GM18526 (cell line): ENCODE results near the gene PLCB1.

ENCODE experiments used
- POLR2A ChIP-seq: IDR thresholded peaks from 3 replicates; pipeline ENCODE4 v1.6.1; 2011; ENCODE audit not compliant: insufficient read length; ENCODE audit errors: extremely low read depth

PLCB1 gene

DNA sequence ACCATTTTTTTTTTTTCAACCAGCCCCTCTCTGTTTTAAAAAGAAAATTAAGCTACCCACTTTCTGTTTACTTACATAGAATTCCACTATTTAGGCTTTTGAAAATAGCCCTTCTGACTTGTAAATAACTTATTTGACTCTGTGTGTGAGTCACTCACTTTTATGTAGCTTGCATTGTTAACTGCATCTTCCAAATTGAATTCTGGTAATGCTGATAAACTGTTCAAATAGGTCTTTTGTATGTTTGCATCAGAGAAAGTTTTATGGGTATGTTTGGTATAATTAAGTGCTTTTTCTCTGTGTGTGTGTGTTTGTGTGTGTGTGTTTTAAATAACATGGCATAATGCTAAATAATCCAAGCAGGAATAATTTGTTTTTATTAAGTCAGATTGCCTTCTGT is 360.1 kb downstream of the PLCB1 start:
- no peak for TF ChIP-seq POLR2A

DNA sequence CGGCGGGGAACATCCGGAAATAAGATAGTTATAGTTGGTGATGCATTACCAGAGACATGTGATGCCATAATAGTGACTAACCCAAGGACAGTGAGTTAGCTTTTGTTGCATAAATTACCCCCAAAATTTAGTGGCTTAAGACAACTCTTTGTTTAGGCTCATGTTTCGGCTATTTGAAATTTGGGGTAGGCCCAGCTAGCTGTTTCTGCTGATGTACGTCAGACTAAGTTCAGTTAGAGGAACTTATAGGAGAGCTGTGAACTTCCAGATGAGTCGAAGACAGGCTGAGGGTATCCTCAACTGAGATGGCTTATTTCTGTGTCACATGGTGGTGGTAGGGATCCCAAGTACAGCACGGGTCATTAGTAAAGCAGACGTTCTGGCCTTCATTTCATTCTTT is 366.5 kb downstream of the PLCB1 start:
- TF ChIP-seq POLR2A: no peak

DNA sequence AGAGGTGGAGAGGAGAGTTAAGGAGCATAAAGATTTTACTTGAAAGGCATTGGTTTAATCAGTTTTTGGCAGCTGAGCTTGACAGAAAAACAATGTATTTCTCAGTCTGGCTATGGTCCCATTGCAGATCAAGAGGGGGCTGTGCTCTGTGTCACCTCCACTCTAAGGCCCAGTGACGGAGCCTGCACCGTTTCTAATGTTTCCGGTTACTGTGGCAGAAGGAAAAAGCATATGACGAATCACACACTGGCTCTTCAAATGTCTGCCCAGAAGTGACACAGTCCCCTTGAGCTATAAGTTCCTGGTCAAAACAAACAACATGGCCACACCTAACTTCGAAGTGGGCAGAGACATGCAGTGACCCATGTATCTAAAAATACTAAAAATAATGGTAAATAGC is 372.0 kb downstream of the PLCB1 start:
- TF ChIP-seq POLR2A: no peak

DNA sequence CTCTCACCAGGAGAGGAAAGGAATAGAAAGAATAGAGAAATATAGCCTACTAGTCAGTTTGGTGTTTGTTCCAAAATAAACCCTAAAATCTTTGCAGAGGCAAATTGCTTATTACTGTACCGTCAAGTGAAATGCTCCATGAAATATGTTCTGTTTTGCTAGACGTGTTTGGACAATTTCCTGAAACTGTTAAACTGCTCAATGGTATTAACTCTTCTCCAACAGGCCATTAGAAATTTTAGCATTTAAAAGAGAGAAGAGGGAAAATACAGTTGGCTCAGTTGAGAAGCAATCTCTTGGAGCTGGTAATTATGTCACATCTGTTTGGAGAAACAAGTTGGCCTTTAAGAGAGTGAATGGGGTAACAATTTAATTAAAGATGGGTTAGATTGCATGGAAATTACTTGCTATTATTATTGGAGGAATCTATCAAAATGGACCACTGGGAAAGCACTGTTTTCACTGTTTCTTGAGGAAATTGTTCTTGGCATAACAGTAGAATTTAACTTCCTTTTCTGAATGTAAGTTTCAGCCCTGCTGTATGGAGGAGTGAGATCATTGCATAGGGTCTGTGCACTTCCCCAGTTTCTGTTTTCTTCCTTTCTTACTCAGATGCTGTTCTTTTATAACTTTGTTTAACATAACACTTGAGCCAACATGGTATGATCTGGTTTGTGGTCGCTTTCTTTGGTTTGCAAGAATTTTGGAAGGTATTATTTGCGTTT is 373.6 kb downstream of the PLCB1 start:
- no peak for TF ChIP-seq POLR2A

DNA sequence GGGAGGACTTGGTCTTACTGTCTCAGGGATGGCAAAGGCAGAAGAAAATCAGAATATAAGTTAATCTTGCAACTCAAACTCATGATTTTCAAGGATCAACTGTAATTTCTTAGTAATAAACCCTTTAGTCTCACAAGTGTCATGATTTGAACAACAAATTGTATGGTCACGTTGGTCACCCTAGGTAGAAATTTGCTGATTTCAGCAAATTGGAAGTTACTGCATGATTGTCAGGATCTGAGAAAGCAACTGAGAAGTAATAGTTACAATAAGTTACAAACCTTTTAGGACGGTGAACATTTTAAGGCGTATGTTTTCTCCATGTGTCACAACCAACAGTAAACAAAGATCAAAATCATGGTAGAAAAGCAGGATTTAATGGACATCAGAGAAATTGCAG is 375.2 kb downstream of the PLCB1 start:
- TF ChIP-seq POLR2A: no peak

DNA sequence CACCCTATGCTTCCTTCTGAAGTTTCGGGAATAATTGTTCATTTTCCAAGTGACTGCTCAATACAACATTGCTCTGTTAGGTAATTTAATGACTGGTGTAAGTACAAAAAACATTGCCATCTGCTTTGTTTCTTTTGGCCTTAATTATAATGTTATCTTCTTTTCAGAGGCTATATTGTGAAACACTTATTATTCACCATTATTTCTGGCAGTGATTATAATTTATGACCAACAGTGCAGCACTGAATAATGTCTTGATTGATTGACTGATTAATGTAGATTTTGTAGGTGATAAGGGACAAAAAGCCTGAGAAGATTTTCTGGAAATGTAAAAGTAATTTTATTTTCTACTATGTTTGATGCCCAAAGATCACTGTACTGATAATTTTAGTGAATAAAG is 377.7 kb downstream of the PLCB1 start:
- no peak for TF ChIP-seq POLR2A

DNA sequence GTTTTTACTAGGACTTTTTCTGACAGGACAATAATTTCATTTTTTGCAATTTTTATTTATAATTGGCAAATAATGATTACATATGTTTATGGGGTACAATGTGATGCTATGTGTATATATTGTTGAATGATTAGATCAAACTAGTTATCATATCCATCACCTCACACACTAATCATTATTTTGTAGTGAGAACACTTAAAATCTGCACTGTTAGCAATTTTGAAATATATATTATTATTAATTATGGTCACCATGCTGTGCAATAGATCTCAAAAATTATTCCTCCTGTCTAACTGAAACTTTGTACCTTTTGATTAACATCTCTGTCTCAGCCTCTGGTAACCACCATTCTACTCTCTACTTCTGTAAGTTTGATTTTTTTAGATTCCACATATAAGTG is 378.7 kb downstream of the PLCB1 start:
- no peak for TF ChIP-seq POLR2A

DNA sequence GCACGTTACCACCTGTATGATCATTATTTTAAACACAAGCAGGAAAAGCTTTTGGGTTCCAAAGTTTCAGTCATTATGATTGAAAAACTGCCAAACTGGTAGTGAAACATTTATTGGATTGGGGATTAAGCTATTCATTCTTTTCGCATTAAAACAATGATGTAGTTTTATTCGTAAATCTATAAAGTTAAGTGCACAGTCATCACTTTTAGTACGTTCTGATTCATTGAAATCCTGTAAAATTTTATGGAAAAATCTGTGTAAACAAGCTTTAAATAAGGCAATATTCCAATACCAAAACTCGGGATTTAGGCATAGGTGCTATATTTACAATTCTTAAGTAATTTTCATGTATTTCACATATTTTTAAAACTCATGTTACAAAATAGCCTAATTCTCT is 379.9 kb downstream of the PLCB1 start:
- TF ChIP-seq POLR2A: no peak

DNA sequence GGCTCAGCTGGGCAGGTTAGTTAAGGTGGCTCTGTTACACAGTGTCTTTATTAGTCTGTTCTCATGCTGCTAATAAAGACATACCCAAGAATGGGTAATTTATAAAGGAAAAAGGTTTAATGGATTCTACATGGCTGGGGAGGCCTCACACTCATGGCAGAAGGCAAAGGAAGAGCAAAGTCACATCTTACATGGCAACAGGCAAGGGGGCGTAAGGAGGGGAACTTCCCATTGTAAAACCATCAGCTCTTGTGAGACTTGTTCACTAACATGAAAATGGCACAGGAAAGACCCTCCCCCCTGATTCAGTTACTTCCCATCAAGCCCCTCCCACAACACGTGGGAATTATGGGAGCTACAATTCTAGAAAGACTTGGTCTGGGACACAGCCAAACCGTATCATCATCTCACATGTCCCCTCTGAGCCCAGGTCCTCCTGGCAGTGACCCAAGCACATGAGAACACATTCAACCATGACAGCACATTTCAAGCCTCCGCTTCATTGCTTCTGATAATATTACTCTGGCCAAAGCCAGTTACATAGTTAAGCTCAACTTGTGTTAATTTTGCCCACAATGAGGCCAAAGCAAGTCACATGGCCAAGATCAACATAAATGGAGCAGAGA is 383.9 kb downstream of the PLCB1 start:
- no peak for TF ChIP-seq POLR2A

DNA sequence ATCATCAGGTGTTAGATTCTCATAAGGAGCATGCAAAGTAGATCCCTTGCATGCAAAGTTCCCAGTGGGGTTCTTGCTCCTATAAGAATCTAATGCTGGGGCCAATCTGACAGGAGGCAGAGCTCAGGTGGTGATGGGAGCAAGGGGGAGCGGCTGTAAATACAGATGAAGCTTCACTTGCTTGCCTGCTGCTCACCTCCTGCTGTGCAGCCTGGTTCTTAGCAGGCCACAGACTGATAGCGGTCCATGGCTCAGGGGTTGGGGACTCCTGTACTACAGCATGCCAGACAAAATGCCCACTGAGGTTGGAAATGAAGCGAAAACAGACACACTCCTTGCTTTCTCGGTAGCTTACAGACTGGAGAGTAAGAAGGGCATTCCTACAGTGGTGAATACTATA is 386.8 kb downstream of the PLCB1 start:
- no peak for TF ChIP-seq POLR2A

DNA sequence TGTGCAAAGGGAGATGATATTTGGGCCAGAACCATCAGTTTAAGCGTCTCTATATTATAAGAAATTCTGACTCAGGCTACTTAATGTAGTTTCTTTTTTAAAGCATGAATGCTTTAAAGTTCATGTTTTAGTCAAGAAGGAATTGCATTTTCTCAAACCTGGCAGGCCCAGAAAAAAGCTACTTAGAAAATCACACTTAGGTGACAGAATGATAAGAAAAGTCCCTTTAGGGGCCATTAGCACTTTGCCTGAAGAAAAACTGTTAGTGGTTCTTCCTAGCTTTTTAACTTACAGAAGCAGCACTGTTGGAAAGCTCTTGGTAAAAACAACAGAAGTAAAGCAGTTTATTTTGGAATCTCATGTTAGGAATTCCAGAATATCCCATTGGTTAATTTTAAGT is 387.8 kb downstream of the PLCB1 start:
- TF ChIP-seq POLR2A: no peak

DNA sequence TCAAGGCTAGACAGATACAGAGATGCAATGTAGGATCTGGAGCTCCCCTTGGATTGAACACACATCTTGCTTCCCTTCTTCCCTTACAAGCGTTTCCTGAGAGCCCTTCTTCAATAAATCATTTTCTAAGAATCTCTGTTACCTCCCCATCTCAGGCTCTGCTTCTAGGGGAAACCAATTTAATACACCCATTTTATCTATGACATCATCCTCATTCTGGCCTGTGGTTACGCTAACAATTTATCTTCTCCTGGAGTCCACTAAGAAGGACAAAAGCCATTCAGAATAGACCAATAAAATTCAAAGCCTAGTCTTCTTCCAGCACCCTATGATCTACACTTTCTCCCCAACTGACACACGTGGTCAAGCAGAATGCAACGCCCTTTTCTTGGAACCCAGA is 390.1 kb downstream of the PLCB1 start:
- TF ChIP-seq POLR2A: no peak

DNA sequence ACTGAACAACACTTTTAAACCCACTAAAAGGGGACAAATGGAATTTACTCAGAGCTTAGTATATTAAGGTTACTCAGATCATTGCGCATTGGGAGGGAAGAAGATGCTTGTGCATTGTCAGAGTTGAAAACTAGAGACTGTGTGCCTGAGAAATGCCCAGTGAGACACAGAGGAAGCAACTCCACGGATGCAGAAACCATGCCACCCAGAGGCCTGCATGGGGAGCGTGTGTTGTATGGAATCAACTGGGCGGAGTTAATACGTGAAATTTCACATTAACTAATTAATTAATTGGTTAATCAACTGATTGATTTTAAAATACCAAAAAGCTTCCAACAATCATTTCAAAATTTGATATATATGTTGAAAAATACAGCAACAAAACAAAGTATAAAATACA is 391.6 kb downstream of the PLCB1 start:
- no peak for TF ChIP-seq POLR2A

DNA sequence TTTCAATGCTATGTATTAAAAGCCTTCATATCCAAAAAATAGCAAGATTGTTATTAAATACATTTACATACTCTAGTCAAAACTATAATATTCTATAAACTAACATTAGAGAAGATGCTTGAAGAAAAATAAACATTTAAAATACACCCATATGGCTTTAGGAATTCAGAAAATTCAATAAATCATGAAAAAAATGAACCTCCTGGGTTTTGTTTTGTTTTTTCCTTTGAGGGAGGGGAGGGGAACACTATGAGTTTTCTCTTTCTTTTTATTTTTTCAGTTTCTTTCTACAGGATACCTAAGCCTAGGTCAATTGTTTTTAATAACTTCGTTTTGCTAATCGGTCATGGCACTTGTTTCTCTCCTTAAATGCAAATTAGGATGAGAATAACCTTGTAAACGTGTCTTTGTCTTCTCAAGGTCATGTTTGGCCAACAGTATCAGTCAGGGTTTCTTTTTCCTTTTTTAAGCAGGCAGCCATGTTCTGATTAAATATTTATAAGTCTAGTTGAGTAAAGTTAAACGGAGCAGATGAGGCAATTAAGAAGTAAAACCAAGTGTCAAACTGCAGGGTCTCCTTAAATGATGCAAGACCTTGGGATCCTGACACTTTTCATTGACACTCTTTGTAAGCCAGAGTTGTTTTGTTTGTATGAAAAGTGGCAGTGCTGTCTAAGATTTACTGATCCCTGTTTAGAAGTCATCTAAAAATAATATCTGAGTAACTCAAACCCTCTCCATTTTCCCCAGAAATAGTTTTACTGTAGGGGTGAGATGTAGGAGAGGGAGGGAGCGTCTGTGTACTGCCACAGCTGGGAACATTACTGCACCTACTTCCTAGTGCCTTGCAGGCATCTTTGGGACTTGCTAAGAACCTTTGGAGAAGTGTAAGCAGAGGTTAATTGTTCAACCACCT is 392.3 kb downstream of the PLCB1 start:
- TF ChIP-seq POLR2A: no peak

DNA sequence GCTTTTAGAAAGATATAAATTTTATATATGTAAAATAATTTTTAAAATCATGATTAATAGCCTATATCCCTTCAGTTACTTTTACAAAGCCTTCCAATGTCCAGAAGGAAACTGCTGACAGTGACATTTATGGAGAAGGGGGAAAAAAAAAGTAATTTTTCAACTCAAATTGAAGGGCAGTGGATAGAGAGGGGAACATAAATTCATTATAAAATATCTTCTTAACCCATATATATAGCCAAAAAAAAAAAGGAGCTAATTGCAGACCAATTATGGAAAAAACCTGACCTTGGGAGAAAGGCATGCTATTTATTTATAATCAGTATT is 392.9 kb downstream of the PLCB1 start:
- no peak for TF ChIP-seq POLR2A

DNA sequence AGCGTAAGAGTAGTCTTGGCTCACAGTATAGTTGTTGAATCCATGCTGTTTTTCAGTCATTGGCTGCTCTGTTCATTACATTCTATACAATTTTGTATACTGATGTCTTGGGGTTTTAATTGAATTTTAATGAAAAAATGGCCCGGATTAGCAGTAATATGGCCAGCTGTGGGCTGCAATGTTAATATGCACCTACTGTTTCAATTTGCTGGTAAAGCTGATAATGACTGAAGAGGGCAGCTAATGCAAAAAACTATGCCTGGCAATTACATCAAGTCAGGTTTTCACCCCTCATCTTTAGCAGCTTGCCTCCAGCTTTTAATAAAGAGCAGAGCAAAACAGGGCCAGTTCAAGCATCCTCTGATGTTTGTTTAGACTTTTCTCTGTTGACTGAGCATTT is 394.5 kb downstream of the PLCB1 start:
- TF ChIP-seq POLR2A: no peak
